ENCODE results near the gene HAT1.

HAT1 gene

DNA sequence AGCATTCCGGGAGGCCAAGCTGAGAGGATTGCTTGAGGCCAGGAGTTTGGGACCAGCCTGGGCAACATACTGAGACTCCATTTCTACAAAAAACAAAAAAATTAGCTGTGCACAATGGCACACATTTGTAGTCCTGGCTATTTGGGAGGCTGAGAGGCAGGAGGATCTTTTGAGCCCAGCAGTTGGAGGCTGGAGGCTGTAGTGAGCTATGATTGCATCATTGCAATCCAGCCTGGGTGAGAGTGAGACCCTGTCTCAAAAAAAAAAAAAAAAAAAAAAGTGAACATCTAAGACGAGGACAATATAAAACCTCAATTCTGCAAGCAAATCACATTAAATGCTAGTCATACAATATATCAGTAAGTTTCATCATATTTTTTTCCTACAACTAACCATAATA lies 2.8 kb upstream of the HAT1 start:
- no peak for DNase-seq (ENCODE audit: low read depth in 2 of 2)

DNA sequence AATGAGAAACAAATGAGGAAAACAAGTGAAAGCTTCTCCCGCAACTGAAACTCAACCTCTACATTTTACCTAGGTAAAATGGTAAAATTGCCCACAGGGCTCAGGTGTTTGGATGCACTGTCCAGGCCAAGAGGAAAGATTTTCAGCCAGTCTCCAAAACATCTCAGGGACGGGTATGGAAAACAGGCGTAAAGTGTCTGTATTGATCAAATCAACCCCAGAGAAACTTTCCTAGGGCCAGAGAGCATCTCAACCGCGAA lies 361 bp upstream of the HAT1 start:
- no peak for DNase-seq (ENCODE audit: low read depth in 2 of 2)

DNA sequence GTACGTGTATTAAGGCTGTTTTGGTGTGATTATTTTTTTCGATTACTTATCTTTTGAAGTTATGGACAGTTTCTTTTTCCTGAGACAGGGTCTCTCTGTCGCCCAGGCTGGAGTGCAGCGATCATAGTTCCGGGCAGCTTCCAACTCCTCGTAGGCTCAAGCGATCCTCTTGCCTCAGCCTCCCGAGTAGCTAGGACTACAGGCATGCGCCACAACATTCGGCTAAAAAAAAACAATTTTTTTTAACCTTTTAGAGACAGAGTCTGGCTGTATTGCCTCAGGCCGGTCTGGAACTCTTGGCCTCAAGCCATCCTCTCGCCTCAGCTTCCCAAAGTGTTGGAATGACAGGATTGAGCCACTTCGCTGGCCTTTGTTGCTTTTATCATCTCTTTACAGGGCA lies 945 bp downstream of the HAT1 start:
- no peak for DNase-seq (ENCODE audit: low read depth in 2 of 2)

DNA sequence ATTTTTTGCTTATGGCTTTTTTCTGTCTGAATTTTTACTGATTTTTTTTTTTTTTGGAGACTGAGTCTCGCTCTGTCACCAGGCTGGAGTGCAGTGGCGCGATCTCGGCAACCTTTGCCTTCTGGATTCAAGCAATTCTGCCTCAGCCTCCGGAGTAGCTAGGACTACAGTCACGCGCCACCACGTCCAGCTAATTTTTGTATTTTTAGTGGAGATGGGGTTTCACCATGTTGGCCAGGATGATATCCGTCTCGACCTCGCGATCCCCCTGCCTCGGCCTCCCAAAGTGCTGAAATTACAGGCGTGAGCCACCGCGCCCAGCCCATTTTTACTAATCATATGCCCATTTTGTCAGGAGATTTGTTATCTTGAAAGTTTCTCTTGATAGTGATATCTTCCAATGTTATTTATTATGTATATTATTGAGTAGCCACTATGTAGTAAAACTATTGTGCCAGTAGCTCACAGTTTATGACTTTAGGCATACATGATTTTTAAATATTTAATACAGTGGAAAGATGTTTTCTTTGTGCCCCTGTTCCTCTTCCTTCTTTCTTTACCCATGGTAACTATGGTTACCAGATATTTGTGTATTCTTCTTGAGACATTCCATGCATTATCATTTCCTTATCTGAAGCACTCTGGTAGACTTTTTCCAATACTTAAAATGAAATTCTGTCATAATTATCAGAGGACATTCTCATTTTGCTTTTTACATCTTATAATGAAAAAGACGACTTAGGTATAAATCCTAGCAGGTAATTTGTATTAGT lies 2.1 kb downstream of the HAT1 start:
- no peak for DNase-seq (ENCODE audit: low read depth in 2 of 2)

DNA sequence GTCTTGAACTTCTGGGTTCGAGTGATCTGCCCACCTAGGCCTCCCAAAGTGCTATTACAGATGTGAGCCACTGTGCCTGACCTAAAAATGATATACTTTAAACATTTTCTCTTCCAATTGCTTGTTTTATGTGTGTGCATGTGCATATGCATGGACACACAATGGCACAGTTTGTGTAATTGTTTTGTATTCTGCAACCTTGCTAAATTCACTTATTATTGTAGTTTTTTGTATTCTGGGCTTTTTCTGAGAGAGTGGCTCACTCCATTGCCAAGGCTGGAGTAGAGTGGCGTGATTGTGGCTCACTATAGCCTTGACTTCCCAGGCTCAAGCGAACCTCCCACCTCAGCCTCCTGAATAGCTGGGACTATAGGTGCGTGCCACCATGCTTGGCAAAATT lies 8.1 kb downstream of the HAT1 start:
- no peak for DNase-seq (ENCODE audit: low read depth in 2 of 2)

DNA sequence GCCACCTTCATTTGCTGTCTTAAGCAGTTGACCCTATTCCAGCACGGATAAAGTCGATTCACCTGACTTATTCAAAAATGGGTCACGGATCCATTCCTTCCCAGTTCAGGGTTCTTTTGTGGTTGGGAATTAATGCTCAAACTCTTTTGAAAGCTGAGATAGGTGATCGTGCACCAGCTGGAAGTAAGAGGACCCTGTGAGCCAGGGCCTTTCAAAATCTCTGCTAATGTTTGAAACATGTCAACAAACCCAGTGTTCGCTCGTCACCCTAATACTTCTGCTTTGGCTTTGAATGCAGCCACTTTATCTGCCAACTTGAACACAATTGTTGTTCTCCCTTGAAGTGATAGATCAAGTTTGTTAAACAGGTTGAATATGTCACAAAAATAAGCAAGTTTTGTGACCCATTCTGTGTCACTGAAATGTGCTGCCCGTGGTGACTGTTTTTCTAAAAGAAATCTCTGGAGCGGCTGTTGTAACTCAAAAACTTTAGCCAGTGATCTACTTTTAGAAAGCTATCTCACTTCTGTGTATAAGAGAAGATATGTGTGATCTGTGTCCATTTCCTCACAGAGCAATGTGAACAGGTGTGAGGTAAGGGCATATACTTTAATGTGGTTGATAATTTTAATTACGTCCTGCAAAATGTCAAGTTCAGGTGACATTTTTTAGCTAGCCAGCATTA lies 16.9 kb downstream of the HAT1 start:
- DNase-seq (ENCODE audit: low read depth in 2 of 2), result no peak

DNA sequence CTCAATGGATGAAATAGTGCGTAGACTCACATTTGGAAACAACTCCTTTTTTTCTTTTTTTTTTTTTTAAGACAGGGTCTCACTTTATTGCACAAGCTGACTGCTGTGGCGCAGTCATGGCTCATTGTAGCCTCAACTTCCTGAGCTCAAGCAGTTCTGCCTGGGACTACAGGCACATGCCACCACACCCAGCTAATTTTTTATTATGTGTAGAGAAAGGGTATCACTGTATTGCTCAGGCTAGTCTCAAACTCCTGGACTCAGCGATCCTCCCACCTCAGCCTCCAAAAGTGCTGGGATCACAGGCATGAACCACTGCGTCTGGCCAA lies 17.4 kb downstream of the HAT1 start:
- no peak for DNase-seq (ENCODE audit: low read depth in 2 of 2)

DNA sequence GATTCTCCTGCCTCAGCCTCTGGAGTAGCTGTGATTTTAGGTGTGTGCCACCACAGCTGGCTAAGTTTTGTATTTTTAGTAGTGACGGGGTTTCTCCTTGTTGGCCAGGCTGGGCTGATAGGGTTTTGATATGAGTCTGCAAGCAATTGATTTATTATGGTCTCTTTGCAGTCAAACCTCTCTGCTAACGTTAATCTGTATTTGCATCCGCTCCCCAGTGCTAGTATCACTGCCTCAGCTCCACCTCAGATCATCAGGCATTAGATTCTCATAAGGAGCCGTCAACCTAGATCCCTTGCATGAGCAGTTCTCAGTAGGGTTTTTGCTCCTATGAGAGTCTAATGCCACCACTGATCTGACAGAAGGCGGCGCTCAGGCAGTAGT lies 19.0 kb downstream of the HAT1 start:
- no peak for DNase-seq (ENCODE audit: low read depth in 2 of 2)

DNA sequence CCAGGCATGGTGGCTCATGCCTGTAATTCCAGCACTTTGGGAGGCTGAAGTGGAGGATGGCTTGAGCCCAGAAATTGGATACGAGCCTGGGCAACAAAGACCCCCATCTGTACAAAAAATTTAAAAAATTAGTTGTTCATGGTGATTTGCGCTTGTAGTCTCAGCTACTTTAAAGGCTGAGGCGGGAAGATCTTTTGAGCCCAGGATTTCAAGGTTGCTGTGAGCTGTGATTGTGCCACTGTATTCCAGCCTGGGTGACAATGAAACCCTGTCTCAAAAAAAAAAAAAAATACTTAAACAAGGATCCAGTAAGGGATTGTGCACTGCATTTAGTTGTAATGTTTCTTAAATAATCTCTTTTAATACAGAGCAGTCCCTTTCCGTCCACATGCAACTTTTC lies 21.6 kb downstream of the HAT1 start:
- DNase-seq (ENCODE audit: low read depth in 2 of 2), result no peak

DNA sequence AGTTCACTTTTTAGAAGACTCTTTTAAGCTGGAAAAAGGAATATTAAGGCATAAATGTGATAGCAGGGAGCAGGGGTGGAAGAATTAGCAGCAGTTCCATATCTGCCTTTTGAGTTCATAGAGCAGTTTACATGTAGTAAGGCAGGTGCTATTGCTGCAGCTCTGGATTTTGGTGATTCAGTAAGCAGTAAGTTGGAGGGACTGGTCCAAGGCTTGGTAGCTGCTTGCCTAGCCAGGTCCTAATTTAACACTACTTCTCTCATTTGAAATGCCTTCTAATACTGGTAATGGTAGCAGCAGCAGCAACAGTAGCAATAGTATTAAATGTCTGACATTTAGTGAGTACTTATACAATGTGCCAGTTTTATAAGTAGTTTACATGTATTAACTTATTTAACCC lies 30.0 kb downstream of the HAT1 start:
- DNase-seq (ENCODE audit: low read depth in 2 of 2), result no peak

DNA sequence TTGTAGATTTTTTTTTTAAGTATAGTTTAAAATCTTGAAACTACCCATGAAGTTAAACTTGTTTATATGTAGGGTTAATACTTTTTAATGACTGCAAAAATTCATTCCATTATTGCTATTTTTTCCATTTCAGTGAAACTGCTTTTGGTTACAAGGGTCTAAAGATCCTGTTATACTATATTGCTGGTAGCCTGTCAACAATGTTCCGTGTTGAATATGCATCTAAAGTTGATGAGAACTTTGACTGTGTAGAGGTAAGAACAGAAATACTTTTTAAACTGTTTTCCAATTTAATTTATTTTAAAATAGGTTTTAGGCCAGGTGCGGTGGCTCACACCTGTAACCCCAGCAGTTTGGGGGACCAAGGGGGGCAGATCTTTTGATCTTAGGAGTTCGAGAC lies 30.5 kb downstream of the HAT1 start:
- DNase-seq (ENCODE audit: low read depth in 2 of 2), result no peak

DNA sequence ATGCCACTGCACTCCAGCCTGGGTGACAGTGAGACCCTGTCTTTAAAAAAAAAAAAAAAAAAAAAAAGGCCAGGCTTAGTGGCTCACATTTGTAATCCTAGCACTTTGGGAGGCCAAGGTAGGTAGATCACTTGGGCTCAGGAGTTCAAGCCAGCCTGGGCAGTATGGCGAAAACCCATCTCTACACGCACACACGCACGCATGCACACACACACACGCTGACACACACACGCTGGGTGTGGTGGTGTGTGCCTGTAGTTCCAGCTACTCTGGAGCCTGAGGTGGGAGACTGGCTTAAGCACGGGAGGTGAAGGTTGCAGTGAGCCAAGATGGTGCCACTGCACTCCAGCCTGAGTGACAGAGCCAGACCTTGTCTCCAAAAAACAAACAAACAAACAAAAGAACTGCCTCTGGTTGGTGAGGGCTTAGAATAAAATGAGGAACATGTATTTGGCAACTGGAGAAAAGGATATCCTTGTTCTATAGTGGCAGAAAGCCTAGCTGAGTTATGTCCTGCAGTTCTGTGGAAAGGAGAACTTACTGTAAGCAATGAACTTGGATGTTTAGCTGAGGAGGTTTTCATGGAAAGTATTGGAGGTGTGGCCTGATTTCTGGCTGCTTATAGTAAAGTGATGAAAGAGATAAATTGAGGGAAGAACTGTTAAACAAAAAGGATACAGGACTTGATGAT lies 34.0 kb downstream of the HAT1 start:
- DNase-seq (ENCODE audit: low read depth in 2 of 2), result no peak

DNA sequence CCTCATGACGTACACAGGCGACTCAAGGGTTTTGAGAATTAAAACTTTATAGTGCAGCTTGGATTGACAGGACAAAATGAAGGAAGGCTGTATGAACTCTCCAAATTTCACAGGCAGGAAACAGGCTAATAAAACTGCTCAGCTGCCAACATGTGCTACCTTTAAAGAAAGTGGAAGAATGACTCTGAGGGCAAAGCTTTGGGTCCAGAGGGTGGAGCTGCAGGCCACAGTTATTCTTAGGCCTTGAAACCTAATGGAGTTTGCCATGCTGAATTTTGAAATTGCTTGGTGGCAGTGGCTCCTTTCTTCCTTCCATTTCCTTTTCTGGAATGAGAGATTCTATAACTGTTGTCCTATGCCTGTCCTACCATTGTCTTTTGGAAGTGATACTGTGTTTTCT lies 34.8 kb downstream of the HAT1 start:
- no peak for DNase-seq (ENCODE audit: low read depth in 2 of 2)

DNA sequence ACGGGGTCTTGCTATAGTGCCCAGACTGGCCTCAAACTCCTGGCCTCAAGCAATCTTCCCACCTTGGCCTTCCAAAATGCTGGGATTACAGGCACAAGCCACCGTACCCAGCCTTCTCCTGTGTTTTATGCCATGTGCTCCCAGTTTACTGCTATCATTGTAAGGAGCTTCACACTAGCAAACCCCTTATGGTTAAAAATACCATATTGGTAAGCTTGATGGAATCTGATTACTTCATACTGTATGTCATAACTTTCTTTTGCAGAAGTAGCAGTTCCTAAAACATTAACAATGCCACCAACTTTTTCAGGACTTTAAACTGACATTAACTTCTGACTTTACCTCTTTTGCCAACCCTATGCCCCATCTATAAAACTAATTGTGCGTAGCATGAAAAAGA lies 36.2 kb downstream of the HAT1 start:
- DNase-seq (ENCODE audit: low read depth in 2 of 2), result no peak

DNA sequence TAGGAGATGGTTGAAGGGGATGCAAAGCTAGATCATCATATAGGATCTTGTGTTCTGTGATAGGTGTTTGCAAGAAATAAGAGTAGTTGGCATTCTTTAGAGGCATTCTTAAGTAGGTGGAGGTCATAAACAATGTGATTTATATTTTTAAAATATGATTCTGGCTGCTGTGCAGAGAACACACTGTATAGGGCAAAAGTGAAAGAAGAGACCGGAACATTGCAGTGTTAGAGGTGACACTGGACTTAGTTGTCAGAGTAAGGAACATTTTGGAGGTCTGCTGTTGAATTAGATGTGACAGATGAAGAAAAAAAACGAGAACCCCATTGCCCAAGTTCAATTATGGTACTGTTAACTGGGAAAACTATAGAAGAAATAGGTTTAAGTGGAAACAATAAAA lies 37.7 kb downstream of the HAT1 start:
- DNase-seq (ENCODE audit: low read depth in 2 of 2), result no peak

DNA sequence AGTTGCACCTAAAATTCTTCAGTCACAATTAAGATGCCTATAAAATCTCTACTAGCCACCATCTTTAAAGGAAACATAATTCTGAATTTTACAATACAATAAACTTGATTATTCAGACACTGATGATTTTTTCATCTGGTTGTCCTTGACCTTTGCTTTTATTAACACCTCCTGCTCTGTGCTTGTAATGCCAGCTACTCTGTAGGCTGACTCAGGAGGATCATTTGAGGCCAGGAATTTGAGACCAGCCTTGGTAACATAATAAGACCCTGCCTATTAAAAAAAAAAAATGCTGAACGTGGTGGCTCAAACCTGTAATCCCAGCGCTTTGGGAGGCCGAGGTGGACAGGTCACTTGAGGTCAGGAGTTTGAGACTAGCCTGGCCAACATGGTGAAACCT lies 38.3 kb downstream of the HAT1 start:
- DNase-seq (ENCODE audit: low read depth in 2 of 2), result no peak

DNA sequence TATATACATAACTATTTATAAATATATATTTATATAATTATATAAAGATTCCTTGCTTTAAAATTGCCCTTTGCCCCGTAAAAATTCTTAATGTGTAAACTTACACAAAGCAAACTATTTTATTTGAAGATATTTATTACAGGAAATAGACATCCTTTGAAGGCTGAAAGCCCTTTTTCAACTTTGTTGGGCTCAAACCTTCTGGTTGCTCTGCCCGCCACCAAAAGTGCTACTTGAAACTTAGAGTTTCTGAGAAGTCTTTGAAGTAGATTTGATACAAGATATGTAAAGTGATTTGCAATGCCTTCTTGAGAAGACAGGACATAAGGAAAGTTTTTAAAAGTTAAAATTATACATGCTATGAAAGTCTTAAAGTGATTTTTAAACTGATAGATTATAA lies 40.9 kb downstream of the HAT1 start:
- DNase-seq (ENCODE audit: low read depth in 2 of 2), result no peak

DNA sequence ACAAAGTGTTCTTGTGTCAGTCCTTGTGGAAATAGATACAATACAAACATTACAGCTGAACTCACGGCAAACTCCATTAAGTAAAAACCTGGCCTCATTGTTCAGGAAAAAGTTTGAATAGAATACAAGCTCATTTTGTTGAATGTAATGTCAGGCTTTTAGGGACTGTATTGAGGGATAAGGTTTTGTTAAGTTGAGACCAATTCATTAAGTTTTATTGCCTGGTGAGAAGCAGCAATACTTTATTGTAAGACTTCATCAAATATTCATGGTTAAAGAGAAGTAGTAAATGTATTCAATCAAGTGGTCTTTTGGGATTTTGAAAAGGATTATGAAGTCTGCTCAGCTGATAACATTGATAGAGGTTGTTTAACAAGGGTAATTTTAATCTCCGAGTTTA lies 42.0 kb downstream of the HAT1 start:
- no peak for DNase-seq (ENCODE audit: low read depth in 2 of 2)

DNA sequence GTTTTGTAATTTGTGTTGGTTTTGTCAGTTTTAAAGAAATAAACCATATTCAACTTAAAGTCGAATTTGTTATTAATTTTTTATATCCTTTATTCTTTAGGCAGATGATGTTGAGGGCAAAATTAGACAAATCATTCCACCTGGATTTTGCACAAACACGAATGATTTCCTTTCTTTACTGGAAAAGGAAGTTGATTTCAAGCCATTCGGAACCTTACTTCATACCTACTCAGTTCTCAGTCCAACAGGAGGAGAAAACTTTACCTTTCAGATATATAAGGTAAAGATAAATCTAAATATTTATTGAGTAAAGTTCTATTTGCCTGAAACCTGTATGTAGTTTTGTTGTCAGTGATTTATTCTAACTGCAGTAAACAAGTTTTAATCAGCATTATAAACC lies 43.0 kb downstream of the HAT1 start:
- no peak for DNase-seq (ENCODE audit: low read depth in 2 of 2)

DNA sequence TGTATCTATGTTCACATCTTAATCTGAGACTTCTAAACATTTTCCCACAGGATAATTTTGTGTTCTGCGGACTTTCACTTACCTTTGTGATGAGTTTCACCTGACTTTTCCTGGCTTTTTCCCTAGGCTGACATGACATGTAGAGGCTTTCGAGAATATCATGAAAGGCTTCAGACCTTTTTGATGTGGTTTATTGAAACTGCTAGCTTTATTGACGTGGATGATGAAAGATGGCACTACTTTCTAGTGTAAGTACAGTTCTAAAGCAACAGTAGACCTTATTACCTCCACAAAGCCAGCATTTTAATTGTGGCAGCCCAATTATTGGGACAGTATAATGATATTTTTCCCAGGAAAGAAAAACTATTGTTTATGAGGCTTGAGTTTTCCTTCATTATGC lies 43.4 kb downstream of the HAT1 start:
- no peak for DNase-seq (ENCODE audit: low read depth in 2 of 2)

DNA sequence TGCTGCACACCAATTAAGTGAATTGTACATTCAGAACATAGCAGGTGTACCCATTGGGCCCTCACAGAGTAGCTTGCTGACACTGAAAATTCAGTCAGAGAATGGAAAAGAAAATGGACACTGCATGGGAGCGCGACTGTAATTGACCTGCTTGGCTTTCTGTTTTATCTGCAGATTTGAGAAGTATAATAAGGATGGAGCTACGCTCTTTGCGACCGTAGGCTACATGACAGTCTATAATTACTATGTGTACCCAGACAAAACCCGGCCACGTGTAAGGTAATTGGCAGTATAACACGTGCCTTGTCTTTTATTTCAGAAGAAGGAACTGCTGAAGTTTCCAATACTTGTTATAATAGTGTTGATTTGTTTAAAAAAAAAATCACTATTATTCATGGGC lies 44.0 kb downstream of the HAT1 start:
- DNase-seq (ENCODE audit: low read depth in 2 of 2), result no peak

DNA sequence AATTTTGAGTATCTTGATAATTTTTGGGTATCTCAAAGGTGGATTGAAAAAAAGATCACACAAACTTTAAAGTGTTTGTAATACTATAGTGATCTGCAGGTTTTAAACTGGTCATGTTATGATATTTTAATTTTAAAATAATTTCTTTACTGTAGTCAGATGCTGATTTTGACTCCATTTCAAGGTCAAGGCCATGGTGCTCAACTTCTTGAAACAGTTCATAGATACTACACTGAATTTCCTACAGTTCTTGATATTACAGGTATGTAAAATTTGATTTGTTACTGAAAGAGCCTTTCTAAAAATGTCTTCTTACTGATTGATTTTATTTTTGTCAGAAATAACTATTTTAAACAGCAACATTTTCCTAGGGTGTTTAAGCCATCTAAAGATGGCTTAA lies 44.4 kb downstream of the HAT1 start:
- DNase-seq (ENCODE audit: low read depth in 2 of 2), result no peak

DNA sequence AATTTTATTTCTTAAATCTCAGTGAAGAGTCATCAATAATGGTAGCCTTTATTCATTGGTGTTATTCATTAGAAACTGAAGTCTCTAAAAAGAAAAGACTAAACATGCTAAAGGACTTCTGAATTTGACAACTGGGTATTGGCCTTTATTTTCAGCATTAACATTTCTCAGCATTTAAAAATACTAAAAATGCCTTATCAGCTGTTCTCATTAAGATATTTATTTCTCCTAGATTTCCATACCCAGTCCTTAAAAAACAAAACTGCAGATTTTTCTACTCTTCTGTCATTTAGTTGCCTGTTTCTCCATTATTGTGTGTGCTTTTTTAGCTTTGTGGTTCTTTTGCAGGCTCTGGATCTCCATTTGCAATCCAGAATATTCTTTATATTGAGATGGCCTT lies 46.2 kb downstream of the HAT1 start:
- DNase-seq (ENCODE audit: low read depth in 2 of 2), result no peak
